CD4-positive, alpha-beta memory T cell (primary cell): ENCODE results near the gene PLA2G4D. TPM values are rescaled to one million over a fixed set of nuclear protein-coding genes. Genes with fewer than 3 reads are reported as not detected.

Experiments used
- CTCF ChIA-PET: fragments of 350-600 bp; sonication (Branson Sonifier 250); formaldehyde crosslinking; loops from one replicate; lab custom pipeline; 2021; ENCODE audit warnings: inconsistent platforms; ENCODE audit not compliant: partially characterized antibody; lab: Charles Lee
- POLR2A ChIA-PET: fragments of 350-600 bp; sonication (Branson Sonifier 250); formaldehyde crosslinking; loops from one replicate; lab custom pipeline; 2021; ENCODE audit not compliant: partially characterized antibody; lab: Charles Lee
- DNase-seq, 5 donors: peaks; one replicate each; pipeline versions ENCODE4 v3.0.0 to v3.0.0-alpha.2; 2020 to 2022; ENCODE audit warnings: mixed read lengths in 1 of 5
- H3K27ac ChIP-seq: one replicate; pipeline ENCODE4 v1.7.0; 2013; ENCODE audit warnings: low read depth, low read length
- H3K27me3 ChIP-seq: 2 replicates; pipeline ENCODE4 v1.7.0; 2013; ENCODE audit warnings: mild to moderate bottlenecking, low read length, moderate library complexity; ENCODE audit not compliant: insufficient read depth
- H3K36me3 ChIP-seq: 2 replicates; pipeline ENCODE4 v1.7.0; 2013; ENCODE audit warnings: mild to moderate bottlenecking, low read length, moderate library complexity; ENCODE audit not compliant: insufficient read depth
- H3K4me1 ChIP-seq: 2 replicates; pipeline ENCODE4 v1.7.0; 2013; ENCODE audit warnings: mild to moderate bottlenecking, low read length, moderate library complexity; ENCODE audit not compliant: insufficient read depth
- H3K4me3 ChIP-seq, 2 donors: one replicate each; pipeline ENCODE4 v1.7.0; 2013; ENCODE audit warnings: low read length in 2 of 2, mild to moderate bottlenecking in 1 of 2
- H3K9me3 ChIP-seq, 2 donors: one replicate each; pipeline ENCODE4 v1.7.0; 2013; ENCODE audit warnings: low read length in 2 of 2, control low read depth in 1 of 2; ENCODE audit not compliant: control insufficient read depth in 1 of 2
- H3K27ac Mint-ChIP-seq, 7 donors: one replicate each; pipeline ENCODE4 v1.8.0; 2020 to 2021; ENCODE audit warnings: mixed read lengths in 7 of 7, mild to moderate bottlenecking in 6 of 7, inconsistent platforms in 3 of 7, moderate library complexity in 3 of 7
- H3K27me3 Mint-ChIP-seq, 2 donors: one replicate each; pipeline ENCODE4 v1.8.0; 2020 to 2021; ENCODE audit warnings: mixed read lengths in 2 of 2
- H3K36me3 Mint-ChIP-seq, 2 donors: one replicate each; pipeline ENCODE4 v1.8.0; 2020 to 2021; ENCODE audit warnings: mixed read lengths in 2 of 2, inconsistent platforms in 1 of 2, mild to moderate bottlenecking in 1 of 2
- H3K4me1 Mint-ChIP-seq, 4 donors: one replicate each; pipeline ENCODE4 v1.8.0; 2020 to 2021; ENCODE audit warnings: mixed read lengths in 4 of 4, mild to moderate bottlenecking in 1 of 4
- H3K4me3 Mint-ChIP-seq, 8 donors: one replicate each; pipeline ENCODE4 v1.8.0; 2020 to 2021; ENCODE audit warnings: mixed read lengths in 8 of 8, mild to moderate bottlenecking in 7 of 8, moderate library complexity in 6 of 8, inconsistent platforms in 3 of 8
- H3K9me3 Mint-ChIP-seq, 8 donors: one replicate each; pipeline ENCODE4 v1.8.0; 2020 to 2021; ENCODE audit warnings: mixed read lengths in 8 of 8, mild to moderate bottlenecking in 5 of 8, inconsistent platforms in 3 of 8, moderate library complexity in 1 of 8
- intact Hi-C: fragments of 100-400 bp; cut with micrococcal nuclease; formaldehyde crosslinking; loops from one replicate; pipeline ENCODE4 v1.15.1; 2023
- polyA plus RNA-seq, 2 donors: library from polyadenylated mRNA; unstranded; fragments of 300-500 nt; fragmentation: Illumina TruSeq; gene quantifications; one replicate each; pipeline ENCODE4 v1.2.3, GENCODE V29; 2021
- total RNA-seq, 2 experiments: library from RNA; stranded (reverse); gene quantifications; one replicate each; pipeline ENCODE4 v1.2.3, GENCODE V29; 2021

The PLA2G4D gene
- total and polyA plus RNA-seq, 4 experiments from 2014 or later: not detected

DNA sequence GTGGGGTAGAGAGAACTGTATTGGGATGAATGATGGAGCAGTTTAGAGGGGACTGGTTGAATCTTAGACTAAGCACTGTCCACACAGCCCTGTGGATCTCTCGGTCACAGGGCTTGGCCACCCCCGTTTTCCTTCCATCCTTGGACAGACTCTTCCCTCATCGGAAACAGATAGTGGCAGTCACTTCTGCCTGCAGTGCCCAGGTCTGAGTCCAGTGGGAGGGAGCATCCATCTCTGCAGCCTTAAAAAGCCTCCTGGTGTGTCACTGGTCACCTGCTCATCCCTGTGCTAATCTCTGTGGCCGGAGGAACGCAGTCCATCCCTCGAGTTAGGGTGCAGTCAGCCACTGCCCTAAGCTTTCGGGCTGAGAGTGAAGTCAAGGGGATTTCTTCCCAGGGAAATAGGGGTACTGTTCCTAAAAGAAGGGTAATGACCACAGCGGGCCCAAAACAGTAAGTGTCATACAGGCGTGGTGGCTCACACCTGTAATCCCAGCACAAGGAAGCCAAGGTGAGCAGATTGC lies 32.0 kb downstream of the PLA2G4D start:
- H3K27me3 ChIP-seq: no peaks in the 10 kb centered on the region
- Mint-ChIP-seq H3K27ac (no peak overlapping the region), H3K4me3 (no peak overlapping the region), H3K4me1 (peaks cover 0 to 17% (median 4%) of the 10 kb centered on the region in 4 donors), H3K36me3 (no peaks in the 10 kb centered on the region), H3K27me3 (peaks cover 8 to 18% of the 10 kb centered on the region in 2 donors), H3K9me3 (peaks cover 0 to 11% (median 5%) of the 10 kb centered on the region in 8 donors)
- CTCF ChIA-PET: interaction anchor here (0.5 to 2.9 kb wide), 7 partner anchors 11 to 1699 kb away, joined by 3 to 21 read pairs (median 8); no protein-coding TSS in a partner anchor
- H3K4me3 ChIP-seq: no peak overlapping the region
- intact Hi-C loops: no loop called here
- DNase-seq: no peak
- H3K36me3 ChIP-seq: no peaks in the 10 kb centered on the region
- H3K9me3 ChIP-seq: no peaks in the 10 kb centered on the region
- H3K4me1 ChIP-seq: peaks cover 6% of the 10 kb centered on the region
- POLR2A ChIA-PET: no interaction called here
- no peak overlapping the region for H3K27ac ChIP-seq

DNA sequence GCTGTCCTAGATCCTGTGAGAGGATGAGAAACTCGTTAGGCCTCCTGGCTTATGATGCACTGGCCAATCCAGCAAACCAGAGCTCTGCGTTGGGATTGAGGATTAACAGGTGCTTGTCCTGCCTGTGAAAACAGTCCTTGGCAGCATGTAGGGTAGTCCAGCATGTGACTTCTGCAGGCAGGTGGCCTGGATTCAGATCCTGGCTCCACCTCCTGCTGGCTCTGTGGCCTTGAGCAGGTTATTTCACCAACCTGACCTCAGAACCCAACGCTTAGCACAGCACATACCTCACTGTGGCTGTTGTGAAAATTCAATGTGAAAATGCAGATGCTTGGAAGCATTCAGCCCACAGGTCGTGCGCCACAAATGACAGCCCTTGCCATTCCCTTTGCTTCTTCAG lies 33.6 kb downstream of the PLA2G4D start:
- H3K9me3 ChIP-seq: no peaks in the 10 kb centered on the region
- H3K27ac Mint-ChIP-seq: no peak overlapping the region
- peaks cover 13% of the 10 kb centered on the region for H3K4me1 ChIP-seq
- H3K36me3 ChIP-seq: no peaks in the 10 kb centered on the region
- H3K4me3 Mint-ChIP-seq: no peak overlapping the region
- no peak overlapping the region for H3K4me3 ChIP-seq
- H3K27ac ChIP-seq: no peak overlapping the region
- H3K27me3 ChIP-seq: no peaks in the 10 kb centered on the region
- H3K9me3 Mint-ChIP-seq: no peaks in the 10 kb centered on the region
- no peak for DNase-seq
- no peaks in the 10 kb centered on the region for H3K36me3 Mint-ChIP-seq
- intact Hi-C loops: no loop called here
- H3K27me3 Mint-ChIP-seq: peaks cover 14 to 22% of the 10 kb centered on the region in 2 donors
- peaks cover 2 to 26% (median 8%) of the 10 kb centered on the region in 4 donors for H3K4me1 Mint-ChIP-seq
- ChIA-PET POLR2A (no interaction called here), CTCF (interaction anchor here (1.2 to 2.9 kb wide), 5 partner anchors 9 to 71 kb away, joined by 3 to 21 read pairs (median 3); no protein-coding TSS in a partner anchor)

DNA sequence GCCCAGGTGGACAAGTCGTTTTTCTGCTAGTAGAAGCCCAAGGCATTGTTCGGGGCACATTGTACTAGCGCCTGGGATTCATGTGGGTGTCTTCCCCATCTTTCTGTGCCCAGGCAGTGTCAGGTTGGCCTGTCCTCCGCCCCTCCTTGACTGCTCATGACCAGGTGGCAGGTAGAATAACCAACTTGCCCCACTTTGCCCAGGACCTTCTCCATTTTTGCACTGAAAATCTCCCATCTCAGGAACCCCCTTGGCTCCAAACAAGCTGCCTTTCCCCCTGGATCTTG lies 33.9 kb downstream of the PLA2G4D start:
- H3K9me3 ChIP-seq: no peaks in the 10 kb centered on the region
- Mint-ChIP-seq H3K36me3 (no peaks in the 10 kb centered on the region), H3K4me3 (no peak overlapping the region), H3K27me3 (peaks cover 15 to 22% of the 10 kb centered on the region in 2 donors), H3K4me1 (peaks cover 2 to 26% (median 8%) of the 10 kb centered on the region in 4 donors), H3K9me3 (no peaks in the 10 kb centered on the region), H3K27ac (peak overlapping the region in 1 of 7 donors; percentile 25)
- ChIA-PET POLR2A (no interaction called here), CTCF (interaction anchor here (1.2 to 2.9 kb wide), 5 partner anchors 10 to 71 kb away, joined by 3 to 21 read pairs (median 3); no protein-coding TSS in a partner anchor)
- H3K27ac ChIP-seq: no peak overlapping the region
- no peaks in the 10 kb centered on the region for H3K27me3 ChIP-seq
- H3K4me1 ChIP-seq: peaks cover 13% of the 10 kb centered on the region
- H3K4me3 ChIP-seq: no peak overlapping the region
- no peak for DNase-seq
- H3K36me3 ChIP-seq: no peaks in the 10 kb centered on the region
- intact Hi-C loops: no loop called here

DNA sequence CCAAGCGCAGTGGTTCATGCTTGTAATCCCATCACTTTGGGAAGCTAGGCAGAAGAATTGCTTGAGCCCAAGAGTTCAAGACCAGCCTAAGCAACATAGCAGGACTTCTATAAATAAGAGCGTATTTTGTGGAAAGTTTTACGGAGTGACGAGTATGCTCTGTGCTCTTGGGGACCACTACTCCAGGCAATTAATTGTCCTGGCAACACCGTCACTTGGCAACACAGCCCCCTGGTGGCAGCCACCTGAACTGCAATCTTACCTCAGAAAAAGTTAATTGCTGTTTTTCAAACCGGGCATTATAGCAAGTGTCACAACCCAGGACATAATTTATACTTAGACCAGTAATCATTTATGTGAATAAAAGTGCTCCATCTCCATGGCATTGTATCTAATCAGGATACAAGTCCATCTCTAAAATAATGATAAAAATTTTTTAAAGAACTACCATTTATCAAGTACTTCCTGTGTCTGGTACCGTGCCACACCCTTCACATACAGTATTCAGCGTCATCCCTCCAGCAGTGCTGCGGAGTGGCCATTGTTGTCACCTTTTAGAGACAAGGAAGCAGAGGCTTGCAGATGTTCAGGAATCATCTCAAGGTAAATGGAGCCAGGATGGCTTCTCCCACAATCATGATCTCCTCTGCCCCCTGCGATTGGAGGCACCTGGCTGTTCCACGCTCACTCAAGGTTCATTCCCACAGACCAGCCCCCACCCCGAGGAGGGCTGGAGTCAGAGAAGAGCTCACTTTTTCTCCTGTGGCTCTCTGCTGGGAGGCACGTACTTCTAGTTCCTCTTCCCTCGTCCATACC lies 34.5 kb downstream of the PLA2G4D start:
- no peaks in the 10 kb centered on the region for H3K36me3 Mint-ChIP-seq

DNA sequence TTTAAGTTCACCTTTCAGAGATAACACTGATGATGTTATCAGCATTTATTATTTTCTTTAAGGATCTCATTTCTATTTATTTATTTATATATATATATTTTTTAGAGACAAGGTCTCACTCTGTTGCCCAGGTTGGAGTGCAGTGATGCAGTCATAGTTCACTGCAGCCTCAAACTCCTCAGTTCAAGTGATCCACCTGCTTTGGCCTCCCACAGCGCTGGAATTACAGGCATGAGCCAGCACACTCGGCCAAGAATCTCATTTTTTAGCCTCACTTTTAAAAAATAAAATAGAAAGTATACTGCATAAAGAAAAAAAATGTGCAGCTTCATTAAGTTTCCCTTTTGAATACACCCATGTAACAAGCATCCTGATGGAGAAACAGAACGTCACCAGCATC lies 35.6 kb downstream of the PLA2G4D start:
- Mint-ChIP-seq H3K27ac (peak overlapping the region in 2 of 7 donors; percentile 22 to 31), H3K4me1 (peaks cover 2 to 26% (median 8%) of the 10 kb centered on the region in 4 donors), H3K4me3 (no peak overlapping the region), H3K9me3 (no peaks in the 10 kb centered on the region), H3K36me3 (no peaks in the 10 kb centered on the region), H3K27me3 (peaks cover 14 to 22% of the 10 kb centered on the region in 2 donors)
- H3K9me3 ChIP-seq: no peaks in the 10 kb centered on the region
- ChIA-PET POLR2A (no interaction called here), CTCF (no interaction called here)
- H3K27me3 ChIP-seq: no peaks in the 10 kb centered on the region
- H3K4me3 ChIP-seq: no peak overlapping the region
- no peaks in the 10 kb centered on the region for H3K36me3 ChIP-seq
- no peak overlapping the region for H3K27ac ChIP-seq
- DNase-seq: no peak
- intact Hi-C loops: loop anchor here (1.0 to 2.0 kb wide), 4 partner anchors 69 to 502 kb away; no protein-coding TSS in a partner anchor
- H3K4me1 ChIP-seq: peaks cover 13% of the 10 kb centered on the region

More for the DNA sequence above, 34.5 kb downstream of the PLA2G4D start:
- Histone ChIP-seq H3K4me3 (no peak overlapping the region), H3K9me3 (no peaks in the 10 kb centered on the region), H3K27ac (no peak overlapping the region), H3K27me3 (no peaks in the 10 kb centered on the region), H3K4me1 (peaks cover 13% of the 10 kb centered on the region), H3K36me3 (no peaks in the 10 kb centered on the region)
- peak; percentile 55 to 72 (median 64) for DNase-seq
- POLR2A ChIA-PET: no interaction called here
- no peaks in the 10 kb centered on the region for H3K9me3 Mint-ChIP-seq
- intact Hi-C loops: loop anchor here (1.0 to 2.0 kb wide), 4 partner anchors 71 to 503 kb away; no protein-coding TSS in a partner anchor
- peak overlapping the region in 2 of 8 donors; percentile 17 to 21 for H3K4me3 Mint-ChIP-seq
- H3K4me1 Mint-ChIP-seq: peaks cover 2 to 26% (median 8%) of the 10 kb centered on the region in 4 donors
- peak overlapping the region in 4 of 7 donors; percentile 15 to 35 (median 21) for H3K27ac Mint-ChIP-seq
- H3K27me3 Mint-ChIP-seq: peaks cover 16 to 24% of the 10 kb centered on the region in 2 donors
- CTCF ChIA-PET: interaction anchor here (1.2 to 2.8 kb wide), 4 partner anchors 10 to 70 kb away, joined by 3 to 21 read pairs (median 3); no protein-coding TSS in a partner anchor

DNA sequence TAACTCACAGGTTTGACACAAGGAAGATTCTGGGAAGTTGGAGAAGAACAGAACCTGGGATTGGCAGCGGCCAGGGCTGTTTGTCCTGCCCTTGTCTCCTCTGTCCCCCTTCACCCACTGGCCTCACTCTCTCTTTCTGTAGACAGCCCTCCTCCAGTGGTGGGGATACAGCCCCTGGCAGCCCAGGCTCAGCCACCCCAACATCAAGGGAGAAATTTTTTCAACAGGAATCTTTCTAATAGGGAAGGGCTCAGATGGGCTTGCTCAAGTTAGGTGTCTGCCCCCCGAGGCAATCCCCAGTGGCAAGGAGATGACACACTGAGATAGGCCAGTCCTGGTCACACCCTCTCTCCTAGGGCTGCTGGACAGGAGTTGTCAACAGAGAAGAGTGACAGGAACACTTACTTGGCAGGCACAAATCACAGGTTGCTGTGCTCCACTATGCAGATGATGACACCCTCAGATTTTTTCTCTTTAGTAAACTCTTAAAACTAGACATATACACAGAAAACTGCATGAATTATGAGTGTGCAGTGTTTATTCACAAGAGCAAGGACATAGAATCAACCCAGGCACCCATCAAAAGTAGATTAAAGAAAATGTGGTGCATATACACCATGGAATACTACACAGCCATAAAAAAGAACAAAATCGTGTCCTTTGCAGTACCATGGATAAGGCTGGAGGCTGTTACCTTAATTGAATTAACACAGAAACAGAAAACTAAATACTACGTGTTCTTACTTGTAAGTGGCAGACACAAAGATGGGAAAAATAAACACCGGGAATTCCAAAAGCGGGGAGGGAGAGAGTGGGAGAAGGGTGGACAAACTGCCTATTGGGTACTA lies 36.3 kb downstream of the PLA2G4D start:
- intact Hi-C loops: loop anchor here (2.0 kb wide), 1 partner anchor 501 kb away; no protein-coding TSS in a partner anchor
- H3K27ac Mint-ChIP-seq: peak overlapping the region; percentile 28 to 91 (median 68)

More for the DNA sequence above, 36.3 kb downstream of the PLA2G4D start:
- DNase-seq: no peak
- H3K4me3 Mint-ChIP-seq: no peak overlapping the region
- H3K36me3 Mint-ChIP-seq: no peaks in the 10 kb centered on the region
- POLR2A ChIA-PET: no interaction called here
- H3K9me3 ChIP-seq: no peaks in the 10 kb centered on the region
- CTCF ChIA-PET: interaction anchor here (1.0 to 3.7 kb wide), 9 partner anchors 13 to 285 kb away, joined by 3 to 21 read pairs (median 4); partner anchors contain the start of gene MAPKBP1
- H3K4me1 ChIP-seq: peaks cover 13% of the 10 kb centered on the region
- no peak overlapping the region for H3K4me3 ChIP-seq
- peaks cover 14 to 22% of the 10 kb centered on the region in 2 donors for H3K27me3 Mint-ChIP-seq
- no peaks in the 10 kb centered on the region for H3K9me3 Mint-ChIP-seq
- H3K36me3 ChIP-seq: no peaks in the 10 kb centered on the region
- H3K27ac ChIP-seq: no peak overlapping the region
- no peaks in the 10 kb centered on the region for H3K27me3 ChIP-seq
- H3K4me1 Mint-ChIP-seq: peaks cover 2 to 26% (median 8%) of the 10 kb centered on the region in 4 donors
